Measurements from ENCODE around the gene NFATC3.
A peak's percentile ranks its signal among the peaks of the same experiment; 100 is the strongest.

The NFATC3 gene

GRCh38 chr16:68073902-68074760 is 11.0 kb upstream of the NFATC3 start:
- DNase-seq: no peak

GRCh38 chr16:68074850-68075555 is 10.2 kb upstream of the NFATC3 start:
- DNase-seq: peak; percentile 81

GRCh38 chr16:68075980-68076379 is 9.2 kb upstream of the NFATC3 start:
- DNase-seq: no peak

- no peak for DNase-seq
Measured at GRCh38 chr16:68076560-68076959, 8.6 kb upstream of the NFATC3 start.

GRCh38 chr16:68077866-68078700 is 7.1 kb upstream of the NFATC3 start:
- no peak for DNase-seq

GRCh38 chr16:68078701-68079375 is 6.3 kb upstream of the NFATC3 start:
- no peak for DNase-seq

GRCh38 chr16:68079376-68079625 is 5.9 kb upstream of the NFATC3 start:
- DNase-seq: no peak

GRCh38 chr16:68079626-68080344 is 5.4 kb upstream of the NFATC3 start:
- peak; percentile 90 for DNase-seq

- DNase-seq: peak; percentile 55
Measured at GRCh38 chr16:68081861-68082628, 3.1 kb upstream of the NFATC3 start.

GRCh38 chr16:68082629-68083238 is 2.4 kb upstream of the NFATC3 start:
- no peak for DNase-seq

GRCh38 chr16:68083239-68083781 is 1.9 kb upstream of the NFATC3 start:
- peak; percentile 57 for DNase-seq

GRCh38 chr16:68083861-68084503 is 1.2 kb upstream of the NFATC3 start:
- DNase-seq: peak; percentile 54

GRCh38 chr16:68084504-68085258 is 489 bp upstream of the NFATC3 start:
- peak; percentile 95 for DNase-seq

- peak; percentile 45 for DNase-seq
Measured at GRCh38 chr16:68086336-68086841, 1.2 kb downstream of the NFATC3 start.

GRCh38 chr16:68086860-68087268 is 1.7 kb downstream of the NFATC3 start:
- DNase-seq: no peak

GRCh38 chr16:68087688-68088087 is 2.5 kb downstream of the NFATC3 start:
- DNase-seq: no peak

- peak; percentile 48 for DNase-seq
Measured at GRCh38 chr16:68088130-68088972, 3.2 kb downstream of the NFATC3 start.

- DNase-seq: no peak
Measured at GRCh38 chr16:68089067-68089466, 3.9 kb downstream of the NFATC3 start.

Measured in activated effector memory CD4-positive, alpha-beta T cell treated with anti-CD3 and anti-CD28 coated beads, Interleukin-2, amount 50 U/mL, for 16 hours (primary cell).